Measurements from ENCODE around the gene TTC7B.

GRCh38 chr14:90512329-90512991, 303.8 kb downstream of the TTC7B start:
- TF ChIP-seq REST (IDR thresholded peaks at IDR 0.05; ENCODE audit: insufficient read depth in 1 of 2, low read depth in 2 of 2, low read length in 1 of 2) (no peak), SIN3A (IDR thresholded peaks at IDR 0.05; ENCODE audit: borderline replicate concordance, insufficient read depth, low read depth, low read length) (no peak)
